Measurements from ENCODE around the gene DCAF16. TPM values are rescaled to one million over a fixed set of nuclear protein-coding genes. Genes with fewer than 3 reads are reported as not detected.

The DCAF16 gene
- total RNA-seq, 2 experiments from 2014 or later: 40.3 to 47.5 TPM

GRCh38 chr4:17812801-17813200, 2.2 kb upstream of the DCAF16 start:
- intact Hi-C loops (cut with DNase I, micrococcal nuclease): loop anchor here in 1 of 2 experiments (10.0 kb wide), 1 partner anchor 298 kb away; the partner anchor contains the start of genes CLRN2 and QDPR
- no peaks in the 10 kb centered on the region for H3K27me3 Mint-ChIP-seq
- H3K4me3 Mint-ChIP-seq: peak overlapping the region; percentile 98
- CTCF ChIA-PET: interaction anchor here (1.2 to 1.3 kb wide), 2 partner anchors 15 to 192 kb away, joined by 3 read pairs; no protein-coding TSS in a partner anchor
- ATAC-seq (no peak), DNase-seq (no peak)
- no peak overlapping the region for H3K27ac Mint-ChIP-seq
- H3K4me1 Mint-ChIP-seq: peaks cover 23% of the 10 kb centered on the region
- H3K36me3 Mint-ChIP-seq (ENCODE audit: low read depth): peaks cover 67% of the 10 kb centered on the region
- no peaks in the 10 kb centered on the region for H3K9me3 Mint-ChIP-seq (ENCODE audit: low read depth)
- POLR2A ChIA-PET: no interaction called here

- H3K4me1 Mint-ChIP-seq: peaks cover 29% of the 10 kb centered on the region
Observed at GRCh38 chr4:17812125-17812524, 1.6 kb upstream of the DCAF16 start.

GRCh38 chr4:17811078-17811603, 584 bp upstream of the DCAF16 start:
- ChIA-PET POLR2A (interaction anchor here (0.7 kb wide), 1 partner anchor 27 kb away, joined by 9 read pairs; no protein-coding TSS in a partner anchor), CTCF (interaction anchor here (1.0 to 4.0 kb wide), 3 partner anchors 15 to 234 kb away, joined by 4 to 18 read pairs (median 10); partner anchors contain the start of gene LAP3)
- Mint-ChIP-seq H3K4me1 (peaks cover 36% of the 10 kb centered on the region), H3K4me3 (peak overlapping the region; percentile 98), H3K36me3 (ENCODE audit: low read depth) (peaks cover 60% of the 10 kb centered on the region), H3K27me3 (no peaks in the 10 kb centered on the region), H3K27ac (peak overlapping the region; percentile 100), H3K9me3 (ENCODE audit: low read depth) (no peaks in the 10 kb centered on the region)
- DNase-seq (peak; percentile 62), ATAC-seq (peak; percentile 20)
- intact Hi-C loops (cut with DNase I, micrococcal nuclease): loop anchor here (2.0 to 10.0 kb wide), 2 partner anchors 296 to 1584 kb away; partner anchors contain the start of genes CLRN2 (in 1 of the 2), QDPR (in 1 of the 2) and TAPT1 (in 1 of the 2)

More at GRCh38 chr4:17812125-17812524, 1.6 kb upstream of the DCAF16 start:
- ChIA-PET POLR2A (no interaction called here), CTCF (interaction anchor here (0.7 to 1.3 kb wide), 3 partner anchors 15 to 489 kb away, joined by 3 read pairs; no protein-coding TSS in a partner anchor)
- intact Hi-C loops (cut with DNase I, micrococcal nuclease): loop anchor here in 1 of 2 experiments (10.0 kb wide), 1 partner anchor 297 kb away; the partner anchor contains the start of genes CLRN2 and QDPR
- DNase-seq: no peak
- peak overlapping the region; percentile 98 for H3K4me3 Mint-ChIP-seq
- H3K27me3 Mint-ChIP-seq: no peaks in the 10 kb centered on the region
- H3K9me3 Mint-ChIP-seq (ENCODE audit: low read depth): no peaks in the 10 kb centered on the region
- ATAC-seq: no peak
- H3K27ac Mint-ChIP-seq: peak overlapping the region; percentile 5
- peaks cover 67% of the 10 kb centered on the region for H3K36me3 Mint-ChIP-seq (ENCODE audit: low read depth)

GRCh38 chr4:17809667-17810066, 890 bp downstream of the DCAF16 start:
- Mint-ChIP-seq H3K4me1 (peaks cover 46% of the 10 kb centered on the region), H3K9me3 (ENCODE audit: low read depth) (no peaks in the 10 kb centered on the region), H3K4me3 (peak overlapping the region; percentile 98), H3K27ac (peak overlapping the region; percentile 100), H3K36me3 (ENCODE audit: low read depth) (peaks cover 53% of the 10 kb centered on the region), H3K27me3 (no peaks in the 10 kb centered on the region)
- intact Hi-C loops (cut with DNase I, micrococcal nuclease): loop anchor here (1.0 to 10.0 kb wide), 10 partner anchors 172 to 1583 kb away; partner anchors contain the start of genes LAP3 (in 2 of the 2), MED28 (in 2 of the 2), QDPR (in 2 of the 2) and CLRN2 (in 1 of the 2)
- ATAC-seq: no peak
- ChIA-PET POLR2A (interaction anchor here (0.6 to 2.4 kb wide), 5 partner anchors 12 to 780 kb away, joined by 3 to 8 read pairs (median 4); partner anchors contain the start of genes LAP3 and MED28), CTCF (interaction anchor here (0.6 to 4.0 kb wide), 8 partner anchors 9 to 262 kb away, joined by 3 to 18 read pairs (median 5); partner anchors contain the start of gene LAP3)
- peak; percentile 15 for DNase-seq

- Mint-ChIP-seq H3K36me3 (ENCODE audit: low read depth) (peaks cover 58% of the 10 kb centered on the region), H3K9me3 (ENCODE audit: low read depth) (no peaks in the 10 kb centered on the region), H3K27me3 (no peaks in the 10 kb centered on the region), H3K4me3 (peak overlapping the region; percentile 98), H3K27ac (no peak overlapping the region), H3K4me1 (peaks cover 47% of the 10 kb centered on the region)
- intact Hi-C loops (cut with DNase I, micrococcal nuclease): loop anchor here (5.0 to 10.0 kb wide), 2 partner anchors 170 to 463 kb away; no protein-coding TSS in a partner anchor
- no peak for ATAC-seq
- POLR2A ChIA-PET: interaction anchor here (0.6 kb wide), 2 partner anchors 8 to 213 kb away, joined by 3 read pairs; no protein-coding TSS in a partner anchor
- CTCF ChIA-PET: interaction anchor here (0.8 to 4.0 kb wide), 2 partner anchors 12 to 258 kb away, joined by 3 to 18 read pairs; no protein-coding TSS in a partner anchor
- DNase-seq: no peak
Observed at GRCh38 chr4:17807446-17807845, 3.1 kb downstream of the DCAF16 start.

- Mint-ChIP-seq H3K36me3 (ENCODE audit: low read depth) (peaks cover 51% of the 10 kb centered on the region), H3K9me3 (ENCODE audit: low read depth) (no peaks in the 10 kb centered on the region), H3K4me1 (peaks cover 43% of the 10 kb centered on the region), H3K27ac (peak overlapping the region; percentile 47), H3K4me3 (no peak overlapping the region), H3K27me3 (no peaks in the 10 kb centered on the region)
- peak; percentile 28 for DNase-seq
- ATAC-seq: no peak
- intact Hi-C loops (cut with DNase I, micrococcal nuclease): loop anchor here (5.0 to 10.0 kb wide), 2 partner anchors 168 to 461 kb away; no protein-coding TSS in a partner anchor
- ChIA-PET CTCF (interaction anchor here (1.0 to 2.5 kb wide), 4 partner anchors 9 to 257 kb away, joined by 3 to 10 read pairs (median 6); no protein-coding TSS in a partner anchor), POLR2A (no interaction called here)
Observed at GRCh38 chr4:17805580-17806155, 4.9 kb downstream of the DCAF16 start.

- Mint-ChIP-seq H3K4me3 (no peak overlapping the region), H3K9me3 (ENCODE audit: low read depth) (no peaks in the 10 kb centered on the region), H3K36me3 (ENCODE audit: low read depth) (peaks cover 30% of the 10 kb centered on the region), H3K27ac (no peak overlapping the region), H3K4me1 (peaks cover 5% of the 10 kb centered on the region), H3K27me3 (no peaks in the 10 kb centered on the region)
- ATAC-seq (peak; percentile 47), DNase-seq (no peak)
- ChIA-PET CTCF (interaction anchor here (0.9 to 4.3 kb wide), 4 partner anchors 11 to 241 kb away, joined by 3 to 18 read pairs (median 4); partner anchors contain the start of genes DCAF16 and NCAPG), POLR2A (interaction anchor here (2.4 kb wide), 1 partner anchor 12 kb away, joined by 8 read pairs; the partner anchor contains the start of gene DCAF16)
- intact Hi-C loops (cut with DNase I, micrococcal nuclease): no loop called here
Observed at GRCh38 chr4:17797808-17798207, 12.7 kb downstream of the DCAF16 start.

- ChIA-PET POLR2A (no interaction called here), CTCF (interaction anchor here (1.1 to 4.3 kb wide), 2 partner anchors 8 to 14 kb away, joined by 5 to 18 read pairs; partner anchors contain the start of genes DCAF16 and NCAPG)
- DNase-seq (no peak), ATAC-seq (no peak)
- intact Hi-C loops (cut with DNase I, micrococcal nuclease): no loop called here
- Mint-ChIP-seq H3K27me3 (no peaks in the 10 kb centered on the region), H3K4me3 (no peak overlapping the region), H3K4me1 (peaks cover 3% of the 10 kb centered on the region), H3K36me3 (ENCODE audit: low read depth) (peaks cover 33% of the 10 kb centered on the region), H3K27ac (no peak overlapping the region), H3K9me3 (ENCODE audit: low read depth) (no peaks in the 10 kb centered on the region)
Observed at GRCh38 chr4:17794730-17795129, 15.8 kb downstream of the DCAF16 start.

GRCh38 chr4:17788956-17789355, 21.6 kb downstream of the DCAF16 start:
- peaks cover 24% of the 10 kb centered on the region for H3K36me3 Mint-ChIP-seq (ENCODE audit: low read depth)
- intact Hi-C loops (cut with DNase I, micrococcal nuclease): no loop called here
- H3K4me1 Mint-ChIP-seq: peaks cover 18% of the 10 kb centered on the region
- CTCF ChIA-PET: interaction anchor here (0.6 to 0.7 kb wide), 2 partner anchors 38 to 41 kb away, joined by 3 to 5 read pairs; no protein-coding TSS in a partner anchor
- POLR2A ChIA-PET: no interaction called here
- H3K4me3 Mint-ChIP-seq: no peak overlapping the region
- no peak overlapping the region for H3K27ac Mint-ChIP-seq
- no peaks in the 10 kb centered on the region for H3K27me3 Mint-ChIP-seq
- ATAC-seq (no peak), DNase-seq (no peak)
- no peaks in the 10 kb centered on the region for H3K9me3 Mint-ChIP-seq (ENCODE audit: low read depth)

GRCh38 chr4:17787315-17787714, 23.2 kb downstream of the DCAF16 start:
- intact Hi-C loops (cut with DNase I, micrococcal nuclease): no loop called here
- peak; percentile 69 for ATAC-seq
- no peaks in the 10 kb centered on the region for H3K9me3 Mint-ChIP-seq (ENCODE audit: low read depth)
- H3K36me3 Mint-ChIP-seq (ENCODE audit: low read depth): peaks cover 13% of the 10 kb centered on the region
- no peak overlapping the region for H3K27ac Mint-ChIP-seq
- peaks cover 2% of the 10 kb centered on the region for H3K27me3 Mint-ChIP-seq
- peaks cover 18% of the 10 kb centered on the region for H3K4me1 Mint-ChIP-seq
- H3K4me3 Mint-ChIP-seq: no peak overlapping the region
- ChIA-PET CTCF (interaction anchor here (0.8 to 1.7 kb wide), 3 partner anchors 8 to 30 kb away, joined by 3 to 5 read pairs (median 4); no protein-coding TSS in a partner anchor), POLR2A (no interaction called here)
- DNase-seq: no peak

- no peak overlapping the region for H3K27ac Mint-ChIP-seq
- ATAC-seq (no peak), DNase-seq (no peak)
- H3K9me3 Mint-ChIP-seq (ENCODE audit: low read depth): no peaks in the 10 kb centered on the region
- no peak overlapping the region for H3K4me3 Mint-ChIP-seq
- peaks cover 10% of the 10 kb centered on the region for H3K27me3 Mint-ChIP-seq
- intact Hi-C loops (cut with DNase I, micrococcal nuclease): no loop called here
- peaks cover 8% of the 10 kb centered on the region for H3K36me3 Mint-ChIP-seq (ENCODE audit: low read depth)
- CTCF ChIA-PET: interaction anchor here (0.8 to 1.7 kb wide), 3 partner anchors 9 to 30 kb away, joined by 3 to 5 read pairs (median 4); no protein-coding TSS in a partner anchor
- peaks cover 26% of the 10 kb centered on the region for H3K4me1 Mint-ChIP-seq
- POLR2A ChIA-PET: no interaction called here
Observed at GRCh38 chr4:17786567-17786966, 24.0 kb downstream of the DCAF16 start.
